ENCODE measurements around the gene DACH1. TPM values are rescaled to one million over a fixed set of nuclear protein-coding genes. Genes with fewer than 3 reads are reported as not detected.

Gene DACH1
- total RNA-seq, 1 experiment from 2014 or later = 0.11 TPM

DNA sequence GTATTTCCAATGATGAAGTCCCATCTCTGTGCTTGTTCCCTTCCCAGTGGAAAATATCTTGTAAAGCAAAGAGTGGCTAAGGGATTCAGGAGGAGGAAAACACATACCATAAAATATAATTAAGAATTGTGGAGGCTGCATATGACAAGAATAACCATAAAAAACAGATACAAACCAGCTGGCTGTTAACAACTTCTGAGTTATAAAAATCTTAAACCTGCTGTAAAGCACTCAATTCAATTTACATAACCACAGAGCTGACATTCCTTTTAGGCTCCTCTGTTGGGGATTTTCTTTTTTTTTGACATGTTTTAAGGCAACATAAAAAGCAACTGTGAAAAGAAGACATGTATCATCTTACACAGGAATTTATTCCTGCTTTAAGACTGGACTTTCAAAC lies 207.6 kb downstream of the DACH1 start:
- Histone ChIP-seq H3K4me1 (ENCODE audit: insufficient read depth, low read length, poor library complexity, severe bottlenecking) (peaks cover 17% of the 10 kb centered on the region), H3K36me3 (ENCODE audit: insufficient read depth, low read length, poor library complexity, severe bottlenecking) (no peaks in the 10 kb centered on the region), H3K27ac (ENCODE audit: low read depth, low read length, poor library complexity, severe bottlenecking) (no peak overlapping the region), H3K27me3 (replicated peaks; ENCODE audit: insufficient read depth, low read depth, low read length, poor library complexity) (no peaks in the 10 kb centered on the region), H3K4me3 (ENCODE audit: low read depth, low read length, poor library complexity, severe bottlenecking) (no peak overlapping the region), H3K9me3 (ENCODE audit: low read depth, low read length, poor library complexity, severe bottlenecking) (no peaks in the 10 kb centered on the region)
- ChIA-PET POLR2A (ENCODE audit: low non-redundant PET) (no interaction called here), CTCF (no interaction called here)
- TF ChIP-seq, protein P1, sequence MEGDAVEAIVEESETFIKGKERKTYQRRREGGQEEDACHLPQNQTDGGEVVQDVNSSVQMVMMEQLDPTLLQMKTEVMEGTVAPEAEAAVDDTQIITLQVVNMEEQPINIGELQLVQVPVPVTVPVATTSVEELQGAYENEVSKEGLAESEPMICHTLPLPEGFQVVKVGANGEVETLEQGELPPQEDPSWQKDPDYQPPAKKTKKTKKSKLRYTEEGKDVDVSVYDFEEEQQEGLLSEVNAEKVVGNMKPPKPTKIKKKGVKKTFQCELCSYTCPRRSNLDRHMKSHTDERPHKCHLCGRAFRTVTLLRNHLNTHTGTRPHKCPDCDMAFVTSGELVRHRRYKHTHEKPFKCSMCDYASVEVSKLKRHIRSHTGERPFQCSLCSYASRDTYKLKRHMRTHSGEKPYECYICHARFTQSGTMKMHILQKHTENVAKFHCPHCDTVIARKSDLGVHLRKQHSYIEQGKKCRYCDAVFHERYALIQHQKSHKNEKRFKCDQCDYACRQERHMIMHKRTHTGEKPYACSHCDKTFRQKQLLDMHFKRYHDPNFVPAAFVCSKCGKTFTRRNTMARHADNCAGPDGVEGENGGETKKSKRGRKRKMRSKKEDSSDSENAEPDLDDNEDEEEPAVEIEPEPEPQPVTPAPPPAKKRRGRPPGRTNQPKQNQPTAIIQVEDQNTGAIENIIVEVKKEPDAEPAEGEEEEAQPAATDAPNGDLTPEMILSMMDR (conservative IDR thresholded peaks at IDR 0.05; ENCODE audit: low read depth, low read length) = no peak
- no peak for TF ChIP-seq EZH2 (IDR thresholded peaks at IDR 0.05; ENCODE audit: borderline replicate concordance, low read depth, low read length, poor library complexity, severe bottlenecking)
- intact Hi-C loops (cut with micrococcal nuclease; ENCODE audit: unreplicated experiment) = no loop called here
- BruUV-seq (replicated peaks) = no TSS peak
- peak; percentile 66 for DNase-seq (ENCODE audit: low spot score)

DNA sequence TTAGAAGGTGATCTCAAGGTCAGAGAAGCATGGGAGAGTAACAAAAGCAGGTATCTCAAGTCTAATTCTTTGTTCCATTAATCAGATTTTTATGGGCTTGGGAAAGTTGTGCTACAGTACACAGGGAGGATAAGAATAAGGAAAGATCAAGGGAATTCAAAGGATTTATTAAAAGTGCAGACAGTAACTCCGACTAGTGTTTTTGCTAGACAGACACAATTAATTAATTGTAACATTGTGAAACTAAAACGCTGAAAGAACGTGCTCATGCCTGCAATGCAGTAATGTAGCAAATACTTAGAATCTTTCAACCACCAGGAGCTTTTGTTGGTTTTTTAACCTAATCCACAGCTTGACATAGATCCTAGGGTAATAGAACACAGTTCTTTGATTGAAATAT lies 221.5 kb downstream of the DACH1 start:
- H3K9me3 ChIP-seq (ENCODE audit: low read depth, low read length, poor library complexity, severe bottlenecking) = no peaks in the 10 kb centered on the region
- H3K36me3 ChIP-seq (ENCODE audit: insufficient read depth, low read length, poor library complexity, severe bottlenecking) = no peaks in the 10 kb centered on the region
- intact Hi-C loops (cut with micrococcal nuclease; ENCODE audit: unreplicated experiment) = no loop called here
- no TSS peak for BruUV-seq (replicated peaks)
- no peak for TF ChIP-seq EZH2 (IDR thresholded peaks at IDR 0.05; ENCODE audit: borderline replicate concordance, low read depth, low read length, poor library complexity, severe bottlenecking)
- TF ChIP-seq, protein P1 (conservative IDR thresholded peaks at IDR 0.05; ENCODE audit: low read depth, low read length) = no peak
- ChIA-PET CTCF (no interaction called here), POLR2A (ENCODE audit: low non-redundant PET) (no interaction called here)
- H3K27me3 ChIP-seq (replicated peaks; ENCODE audit: insufficient read depth, low read depth, low read length, poor library complexity) = no peaks in the 10 kb centered on the region
- no peak overlapping the region for H3K4me3 ChIP-seq (ENCODE audit: low read depth, low read length, poor library complexity, severe bottlenecking)
- no peaks in the 10 kb centered on the region for H3K4me1 ChIP-seq (ENCODE audit: insufficient read depth, low read length, poor library complexity, severe bottlenecking)
- H3K27ac ChIP-seq (ENCODE audit: low read depth, low read length, poor library complexity, severe bottlenecking) = no peak overlapping the region
- no peak for DNase-seq (ENCODE audit: low spot score)

DNA sequence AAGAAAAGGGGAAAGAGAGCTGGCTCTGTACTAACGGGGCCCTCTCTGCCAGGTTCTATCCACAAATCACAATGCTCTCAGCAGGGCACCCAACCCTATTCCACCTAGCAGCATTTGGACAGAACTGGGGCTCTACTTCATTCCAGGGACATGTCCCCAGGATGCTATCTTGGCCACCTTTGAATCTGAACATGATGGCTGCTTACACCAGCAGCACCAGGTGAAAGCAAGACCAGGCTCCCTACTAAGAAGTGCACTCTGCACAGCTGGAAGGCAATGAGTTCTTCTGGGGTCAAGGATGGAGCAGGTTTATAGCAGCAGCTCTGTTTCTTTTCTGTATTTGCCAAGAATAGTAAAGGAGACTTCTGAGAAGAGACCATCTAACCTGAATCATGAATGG lies 222.4 kb downstream of the DACH1 start:
- POLR2A ChIA-PET (ENCODE audit: low non-redundant PET) = no interaction called here
- no peak overlapping the region for H3K27ac ChIP-seq (ENCODE audit: low read depth, low read length, poor library complexity, severe bottlenecking)
- no peaks in the 10 kb centered on the region for H3K27me3 ChIP-seq (replicated peaks; ENCODE audit: insufficient read depth, low read depth, low read length, poor library complexity)
- H3K4me1 ChIP-seq (ENCODE audit: insufficient read depth, low read length, poor library complexity, severe bottlenecking) = no peaks in the 10 kb centered on the region
- no peaks in the 10 kb centered on the region for H3K9me3 ChIP-seq (ENCODE audit: low read depth, low read length, poor library complexity, severe bottlenecking)
- DNase-seq (ENCODE audit: low spot score) = no peak
- intact Hi-C loops (cut with micrococcal nuclease; ENCODE audit: unreplicated experiment) = no loop called here
- H3K4me3 ChIP-seq (ENCODE audit: low read depth, low read length, poor library complexity, severe bottlenecking) = no peak overlapping the region
- CTCF ChIA-PET = no interaction called here
- H3K36me3 ChIP-seq (ENCODE audit: insufficient read depth, low read length, poor library complexity, severe bottlenecking) = no peaks in the 10 kb centered on the region
- TF ChIP-seq, protein P1 (conservative IDR thresholded peaks at IDR 0.05; ENCODE audit: low read depth, low read length) = no peak
- TF ChIP-seq EZH2 (IDR thresholded peaks at IDR 0.05; ENCODE audit: borderline replicate concordance, low read depth, low read length, poor library complexity, severe bottlenecking) = no peak
- no TSS peak for BruUV-seq (replicated peaks)
